H1 (cell line): Measurements from ENCODE around the gene TTLL1. TPM values are rescaled to one million over a fixed set of nuclear protein-coding genes. Genes with fewer than 3 reads are reported as not detected.

ENCODE experiments used
- CHD2 ChIP-seq: IDR thresholded peaks from 2 replicates; pipeline ENCODE4 v1.6.1; 2012; ENCODE audit warnings: low read length, improper control_type of control experiment
- KDM5A ChIP-seq: fragments of 200-600 bp; IDR thresholded peaks from 2 replicates; pipeline ENCODE4 v1.7.1; 2012; ENCODE audit warnings: mild to moderate bottlenecking, low read length, inconsistent platforms, mixed read lengths
- polyA plus RNA-seq, 7 experiments: library from polyadenylated mRNA; depleted of rRNA in 3 of 7; stranded (reverse) in 5 of 7; unstranded in 2 of 7; fragments of >200 nt in 5 of 7; fragments of 200-250 nt in 2 of 7; gene quantifications; 1 replicate in 5 of 7; 2 replicates in 1 of 7; 4 replicates in 1 of 7; pipeline versions ENCODE4 v1.2.1 to v1.2.3, GENCODE V29; 2011 to 2013; ENCODE audit warnings: missing spikeins in 2 of 7, mixed read lengths in 2 of 7
- total RNA-seq: library from RNA; stranded (reverse); fragmentation: NEBNext Ultra II Directional; extraction: Animal tissue kit (Norgen Biotek cat#: 25700); gene quantifications from 2 replicates; pipeline ENCODE4 v1.2.1, GENCODE V29; 2021
- TF ChIP-seq, protein P1 (sequence below), 3 experiments: IDR thresholded peaks; 1 replicate in 2 of 3; 2 replicates in 1 of 3; pipeline versions ENCODE4 v1.5.1 to v1.6.1; 2011; ENCODE audit warnings: low read length in 3 of 3, mild to moderate bottlenecking in 3 of 3, inconsistent platforms in 2 of 3, low read depth in 1 of 3, moderate library complexity in 1 of 3; ENCODE audit not compliant: insufficient read depth in 1 of 3; ENCODE audit errors: control extremely low read depth in 1 of 3

TTLL1 gene
- total and polyA plus RNA-seq, 2 of the 8 experiments (the other 6 are each of a cell fraction or from before 2014, with no cell fraction given), result 5.0 to 13.8 TPM

DNA sequence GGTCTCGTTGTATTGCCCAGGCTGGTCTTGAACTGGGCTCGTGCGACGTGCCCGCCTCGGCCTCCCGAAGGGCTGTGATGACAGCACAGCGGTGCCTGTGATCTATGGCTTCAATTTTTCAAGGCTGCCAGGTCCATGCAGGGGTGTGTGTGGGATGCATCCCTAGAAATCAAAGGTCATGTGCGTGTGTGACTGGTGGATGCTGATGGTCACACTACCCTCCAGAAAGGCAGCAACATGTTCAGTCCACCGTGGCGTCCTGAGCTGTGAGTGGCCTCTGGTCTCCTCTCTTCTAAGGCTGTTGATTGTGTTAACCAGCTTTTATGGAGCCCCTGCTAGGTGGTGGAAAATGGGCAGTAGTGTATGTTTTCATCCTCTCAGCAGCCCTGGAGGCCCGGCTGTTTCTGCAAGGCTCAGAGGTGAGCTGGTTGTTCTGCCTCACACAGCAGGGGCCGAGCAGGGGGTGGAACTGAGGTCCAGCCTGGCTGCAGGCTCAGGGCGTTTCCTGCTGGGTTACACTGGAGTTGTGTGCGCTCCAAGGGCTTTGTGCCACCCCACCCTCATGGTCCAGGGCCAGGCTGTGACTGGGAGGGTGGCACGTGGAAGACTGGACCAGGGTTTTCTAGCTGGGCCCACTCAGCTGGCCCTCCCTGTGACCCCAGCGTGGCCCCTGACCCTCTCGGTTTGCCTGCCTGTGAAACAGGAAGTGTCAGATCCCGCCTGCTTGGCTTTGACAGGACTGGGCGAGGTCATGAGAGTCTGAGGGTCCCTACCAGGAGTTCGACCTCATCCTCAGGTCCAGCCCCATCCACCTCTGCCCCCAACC is 29.0 kb upstream of the TTLL1 start (continued):
- TF ChIP-seq, protein P1, sequence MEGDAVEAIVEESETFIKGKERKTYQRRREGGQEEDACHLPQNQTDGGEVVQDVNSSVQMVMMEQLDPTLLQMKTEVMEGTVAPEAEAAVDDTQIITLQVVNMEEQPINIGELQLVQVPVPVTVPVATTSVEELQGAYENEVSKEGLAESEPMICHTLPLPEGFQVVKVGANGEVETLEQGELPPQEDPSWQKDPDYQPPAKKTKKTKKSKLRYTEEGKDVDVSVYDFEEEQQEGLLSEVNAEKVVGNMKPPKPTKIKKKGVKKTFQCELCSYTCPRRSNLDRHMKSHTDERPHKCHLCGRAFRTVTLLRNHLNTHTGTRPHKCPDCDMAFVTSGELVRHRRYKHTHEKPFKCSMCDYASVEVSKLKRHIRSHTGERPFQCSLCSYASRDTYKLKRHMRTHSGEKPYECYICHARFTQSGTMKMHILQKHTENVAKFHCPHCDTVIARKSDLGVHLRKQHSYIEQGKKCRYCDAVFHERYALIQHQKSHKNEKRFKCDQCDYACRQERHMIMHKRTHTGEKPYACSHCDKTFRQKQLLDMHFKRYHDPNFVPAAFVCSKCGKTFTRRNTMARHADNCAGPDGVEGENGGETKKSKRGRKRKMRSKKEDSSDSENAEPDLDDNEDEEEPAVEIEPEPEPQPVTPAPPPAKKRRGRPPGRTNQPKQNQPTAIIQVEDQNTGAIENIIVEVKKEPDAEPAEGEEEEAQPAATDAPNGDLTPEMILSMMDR (IDR thresholded peaks at IDR 0.05; ENCODE audit: control extremely low read depth in 1 of 3, insufficient read depth in 1 of 3, low read depth in 1 of 3, low read length in 3 of 3), result no peak
- no peak for TF ChIP-seq CHD2
- TF ChIP-seq KDM5A, result no peak
